Right lobe of liver (tissue), 4 donors: ENCODE measurements around the gene CABYR.

ENCODE experiments used
- CTCF ChIP-seq, 4 donors: fragments of 200-600 bp in 3 of 4; fragments of 450-650 bp in 1 of 4; IDR thresholded peaks; one replicate each; pipeline versions ENCODE4 v1.5.1 to v1.8.0; 2016 to 2022; ENCODE audit warnings: antibody characterized with exemption in 4 of 4, mild to moderate bottlenecking in 2 of 4
- POLR2A ChIP-seq: fragments of 450-650 bp; IDR thresholded peaks from one replicate; pipeline ENCODE4 v1.6.1; 2017; ENCODE audit warnings: antibody characterized with exemption, mild to moderate bottlenecking
- donor health status: DM: no; HTN: no; CAD: no.
- donor health status: DM: no; HTN: no; CAD: no.
- donor health status: DM: no; HTN: yes; CAD: no.

- TF ChIP-seq POLR2A: no peak
- TF ChIP-seq CTCF (IDR thresholded peaks at IDR 0.05): no peak
These were observed 17.2 kb upstream of the CABYR start for GRCh38 chr18:24121625-24122024.
